IPS-20b (cell line): ENCODE measurements around the gene RGS2.
A peak's percentile ranks its signal among the peaks of the same experiment; 100 is the strongest.

Source experiments
- H3K27ac ChIP-seq: one replicate; pipeline ENCODE4 v1.5.1; 2013; ENCODE audit warnings: low read length
- H3K27me3 ChIP-seq: 2 replicates; pipeline ENCODE4 v1.6.1; 2013; ENCODE audit warnings: mild to moderate bottlenecking, low read length, inconsistent platforms; ENCODE audit not compliant: insufficient read depth
- H3K36me3 ChIP-seq: 2 replicates; pipeline ENCODE4 v1.6.1; 2013; ENCODE audit warnings: low read depth, mild to moderate bottlenecking, inconsistent platforms, low read length, moderate library complexity; ENCODE audit not compliant: insufficient read depth
- H3K4me1 ChIP-seq: 2 replicates; pipeline ENCODE4 v1.6.1; 2013; ENCODE audit warnings: mild to moderate bottlenecking, control low read depth, inconsistent platforms, low read length, moderate library complexity; ENCODE audit not compliant: insufficient read depth
- H3K4me3 ChIP-seq: 2 replicates; pipeline ENCODE4 v1.5.1; 2013; ENCODE audit warnings: mild to moderate bottlenecking, low read length, inconsistent platforms
- H3K9ac ChIP-seq: 2 replicates; pipeline ENCODE4 v1.6.1; 2013; ENCODE audit warnings: low read depth, mild to moderate bottlenecking, inconsistent platforms, low read length, moderate library complexity
- H3K9me3 ChIP-seq: 2 replicates; pipeline ENCODE4 v1.6.1; 2013; ENCODE audit warnings: mild to moderate bottlenecking, low read depth, low read length, inconsistent platforms; ENCODE audit not compliant: insufficient read depth

The RGS2 gene

DNA sequence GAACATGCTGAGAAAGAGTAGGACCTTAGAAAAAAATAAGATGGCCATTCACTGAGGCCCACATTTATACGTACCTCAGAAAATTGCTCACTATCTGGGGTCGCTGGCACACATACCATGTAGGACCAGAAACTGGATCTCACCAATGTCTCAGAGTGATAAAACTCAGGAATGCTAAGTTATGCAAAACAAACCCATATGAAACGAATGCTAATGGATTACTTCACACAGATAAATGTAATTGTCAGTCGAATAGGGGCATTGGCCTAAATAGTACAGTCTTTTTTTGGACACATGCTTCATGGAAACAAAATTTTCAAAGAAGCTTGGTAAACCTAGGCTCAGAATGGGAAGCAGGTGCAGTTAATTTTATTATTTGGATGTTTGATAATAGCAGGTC, 32.6 kb upstream of the RGS2 start:
- no peaks in the 10 kb centered on the region for H3K27me3 ChIP-seq
- H3K9ac ChIP-seq: no peak overlapping the region
- no peaks in the 10 kb centered on the region for H3K4me1 ChIP-seq
- no peak overlapping the region for H3K27ac ChIP-seq
- H3K36me3 ChIP-seq: no peaks in the 10 kb centered on the region
- no peak overlapping the region for H3K4me3 ChIP-seq
- H3K9me3 ChIP-seq: no peaks in the 10 kb centered on the region

DNA sequence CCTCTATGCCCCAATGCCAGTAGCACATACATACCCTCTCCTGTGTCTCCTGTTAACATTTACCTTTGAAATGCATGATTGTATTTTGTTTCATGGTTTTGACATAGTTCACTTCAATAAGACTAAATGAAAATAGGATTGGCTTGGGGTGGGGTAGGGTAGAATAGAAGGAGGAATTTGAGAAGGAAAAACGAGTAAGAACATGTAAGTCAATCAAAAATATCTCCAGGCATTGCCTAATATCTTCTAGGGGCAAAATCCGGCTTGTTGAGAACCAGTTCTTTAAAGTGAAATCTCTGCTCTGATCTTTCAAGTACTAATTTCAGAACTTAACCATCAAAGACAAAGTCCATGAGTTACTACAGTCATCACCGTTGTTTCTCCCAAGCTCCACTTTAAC, 31.8 kb upstream of the RGS2 start:
- Histone ChIP-seq H3K27ac (no peak overlapping the region), H3K4me1 (no peaks in the 10 kb centered on the region), H3K9me3 (no peaks in the 10 kb centered on the region)

DNA sequence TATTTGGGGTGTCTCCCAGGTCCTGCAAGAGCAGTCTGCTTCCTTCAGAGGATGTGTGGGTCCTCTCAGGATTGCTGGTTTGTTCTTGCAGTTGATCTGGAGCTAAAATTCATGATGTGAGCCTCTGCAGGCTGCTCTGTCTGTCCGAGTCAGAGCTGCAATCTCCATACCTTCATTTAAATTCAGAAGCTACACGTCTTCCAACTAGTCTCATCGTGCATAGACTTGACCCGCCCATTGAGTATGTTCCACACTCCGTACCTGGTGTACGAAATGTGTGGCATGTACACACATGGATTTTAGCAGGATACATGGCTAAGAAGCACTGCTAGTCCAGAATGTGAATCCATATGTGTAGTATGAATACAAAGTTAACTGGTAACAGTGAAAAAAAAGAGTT, 25.0 kb upstream of the RGS2 start:
- Histone ChIP-seq H3K9ac (no peak overlapping the region), H3K27ac (no peak overlapping the region), H3K36me3 (no peaks in the 10 kb centered on the region), H3K27me3 (no peaks in the 10 kb centered on the region), H3K4me3 (no peak overlapping the region), H3K4me1 (no peaks in the 10 kb centered on the region), H3K9me3 (no peaks in the 10 kb centered on the region)

More for the DNA sequence above, 31.8 kb upstream of the RGS2 start:
- Histone ChIP-seq H3K36me3 (no peaks in the 10 kb centered on the region), H3K27me3 (no peaks in the 10 kb centered on the region), H3K4me3 (no peak overlapping the region), H3K9ac (no peak overlapping the region)

DNA sequence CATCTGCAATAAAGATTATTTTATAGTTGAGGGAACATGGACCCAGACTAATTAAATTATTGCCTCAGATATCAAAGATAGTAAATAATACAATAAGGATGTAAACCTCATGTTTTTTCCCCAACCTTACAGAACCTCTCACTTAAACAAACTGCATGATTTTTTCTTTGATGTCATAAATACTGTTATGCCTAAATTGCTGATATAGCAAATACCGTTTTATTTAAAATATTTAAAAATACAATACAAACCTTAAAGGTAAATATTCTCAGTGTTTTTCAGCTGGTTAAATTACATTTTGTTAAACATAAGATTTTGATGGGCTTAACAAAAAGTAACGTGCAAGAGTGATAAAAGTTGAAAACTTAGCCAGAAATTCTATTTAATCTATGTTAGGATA, 24.4 kb upstream of the RGS2 start:
- Histone ChIP-seq H3K27me3 (no peaks in the 10 kb centered on the region), H3K4me1 (no peaks in the 10 kb centered on the region), H3K9ac (no peak overlapping the region), H3K4me3 (no peak overlapping the region), H3K36me3 (no peaks in the 10 kb centered on the region), H3K27ac (no peak overlapping the region), H3K9me3 (no peaks in the 10 kb centered on the region)

DNA sequence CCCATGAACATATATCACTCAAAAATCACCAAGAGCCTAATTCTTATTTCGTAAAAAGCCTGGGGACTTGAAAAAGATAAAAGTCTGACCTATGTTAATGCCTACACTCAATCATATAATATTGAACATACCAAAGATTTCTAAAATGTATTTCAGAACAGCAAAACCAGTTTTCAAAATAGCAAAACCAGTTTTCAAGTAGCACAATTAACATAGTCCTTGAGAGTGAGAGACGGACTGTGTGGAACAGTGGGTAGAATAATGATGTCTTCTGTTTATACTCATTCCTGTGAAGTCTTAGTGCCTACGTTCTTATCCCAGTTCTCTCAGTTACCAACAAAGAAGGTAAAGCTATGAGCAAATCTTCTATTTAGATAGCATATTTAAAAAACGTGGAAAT, 22.3 kb upstream of the RGS2 start:
- Histone ChIP-seq H3K27me3 (no peaks in the 10 kb centered on the region), H3K9me3 (no peaks in the 10 kb centered on the region), H3K36me3 (no peaks in the 10 kb centered on the region), H3K9ac (no peak overlapping the region), H3K27ac (no peak overlapping the region), H3K4me3 (no peak overlapping the region), H3K4me1 (no peaks in the 10 kb centered on the region)

DNA sequence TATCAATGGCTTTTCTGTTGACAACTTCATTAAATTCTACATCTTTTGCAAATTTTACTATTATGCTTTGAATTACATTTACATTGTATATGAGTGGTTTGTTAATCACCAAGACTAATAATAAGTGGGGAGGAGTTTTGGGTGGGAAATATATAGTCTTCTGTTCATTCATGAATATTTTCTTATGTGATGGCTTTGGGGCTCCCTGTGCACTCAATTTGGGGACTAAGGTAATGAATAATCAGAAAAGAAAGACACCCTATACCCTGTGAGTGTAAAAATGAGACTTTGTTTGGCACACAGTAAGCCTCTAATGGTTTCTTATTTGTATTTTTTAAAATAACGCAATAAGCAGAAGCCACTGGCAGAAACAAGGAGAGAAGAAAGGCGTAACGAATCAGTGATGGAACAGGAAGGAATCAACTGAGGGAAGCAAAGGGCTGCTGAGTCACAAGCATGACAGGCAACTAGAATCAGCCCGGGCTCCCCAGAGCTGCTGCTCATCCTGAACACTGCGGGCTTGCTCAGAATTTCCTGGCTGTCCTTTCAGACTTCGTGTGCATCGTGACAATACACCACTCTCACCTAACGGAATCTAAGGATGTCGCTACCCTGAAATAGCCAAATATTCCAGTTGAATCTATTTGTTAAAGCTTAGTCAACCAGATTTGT, 20.8 kb upstream of the RGS2 start:
- Histone ChIP-seq H3K4me1 (no peaks in the 10 kb centered on the region), H3K27ac (no peak overlapping the region), H3K9me3 (no peaks in the 10 kb centered on the region), H3K4me3 (no peak overlapping the region), H3K36me3 (no peaks in the 10 kb centered on the region), H3K27me3 (no peaks in the 10 kb centered on the region), H3K9ac (no peak overlapping the region)

DNA sequence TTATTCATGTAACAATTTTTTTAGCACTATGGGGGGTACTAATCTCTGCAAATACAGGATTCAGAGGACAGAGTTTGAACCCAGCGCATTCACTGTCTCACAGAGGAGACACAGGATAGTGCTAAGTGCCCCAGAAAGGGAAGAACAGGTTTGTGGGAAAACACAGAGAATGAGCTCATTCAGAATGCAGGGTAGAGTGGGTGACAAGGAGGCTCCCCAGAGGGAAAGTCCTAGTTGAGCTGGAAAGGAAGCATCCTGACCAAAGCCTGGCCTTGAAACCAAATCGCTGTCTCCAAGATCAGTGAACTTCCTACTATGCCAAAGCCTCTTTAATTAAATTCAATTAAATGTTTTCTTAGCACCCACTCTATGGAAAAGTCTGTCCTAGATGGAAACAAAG, 19.0 kb upstream of the RGS2 start:
- Histone ChIP-seq H3K4me3 (no peak overlapping the region), H3K27ac (no peak overlapping the region), H3K27me3 (no peaks in the 10 kb centered on the region), H3K9ac (no peak overlapping the region), H3K9me3 (no peaks in the 10 kb centered on the region), H3K4me1 (peaks cover 11% of the 10 kb centered on the region; the same call in 1 of the 2 replicates), H3K36me3 (no peaks in the 10 kb centered on the region)

DNA sequence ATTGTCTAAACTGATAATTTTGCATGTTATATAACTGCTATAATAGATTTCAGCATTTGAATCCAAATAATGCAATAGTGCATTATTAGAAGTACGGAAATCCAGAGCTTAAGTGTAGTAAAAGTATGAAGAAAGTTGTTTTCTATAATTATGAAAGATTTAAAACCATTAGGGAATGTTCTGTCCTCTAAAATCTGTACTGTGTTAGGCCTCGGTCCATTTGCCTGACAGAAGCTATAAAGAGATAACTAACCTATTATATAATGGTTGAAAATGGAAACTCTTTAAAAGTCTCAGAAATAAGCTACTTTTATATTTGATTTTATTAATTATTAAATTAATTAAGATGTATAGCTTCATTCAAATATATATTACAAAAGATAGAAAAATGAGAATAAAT, 16.2 kb upstream of the RGS2 start:
- Histone ChIP-seq H3K9ac (no peak overlapping the region), H3K27ac (no peak overlapping the region), H3K9me3 (no peaks in the 10 kb centered on the region), H3K4me1 (peaks cover 11% of the 10 kb centered on the region), H3K36me3 (no peaks in the 10 kb centered on the region), H3K4me3 (no peak overlapping the region), H3K27me3 (no peaks in the 10 kb centered on the region)

DNA sequence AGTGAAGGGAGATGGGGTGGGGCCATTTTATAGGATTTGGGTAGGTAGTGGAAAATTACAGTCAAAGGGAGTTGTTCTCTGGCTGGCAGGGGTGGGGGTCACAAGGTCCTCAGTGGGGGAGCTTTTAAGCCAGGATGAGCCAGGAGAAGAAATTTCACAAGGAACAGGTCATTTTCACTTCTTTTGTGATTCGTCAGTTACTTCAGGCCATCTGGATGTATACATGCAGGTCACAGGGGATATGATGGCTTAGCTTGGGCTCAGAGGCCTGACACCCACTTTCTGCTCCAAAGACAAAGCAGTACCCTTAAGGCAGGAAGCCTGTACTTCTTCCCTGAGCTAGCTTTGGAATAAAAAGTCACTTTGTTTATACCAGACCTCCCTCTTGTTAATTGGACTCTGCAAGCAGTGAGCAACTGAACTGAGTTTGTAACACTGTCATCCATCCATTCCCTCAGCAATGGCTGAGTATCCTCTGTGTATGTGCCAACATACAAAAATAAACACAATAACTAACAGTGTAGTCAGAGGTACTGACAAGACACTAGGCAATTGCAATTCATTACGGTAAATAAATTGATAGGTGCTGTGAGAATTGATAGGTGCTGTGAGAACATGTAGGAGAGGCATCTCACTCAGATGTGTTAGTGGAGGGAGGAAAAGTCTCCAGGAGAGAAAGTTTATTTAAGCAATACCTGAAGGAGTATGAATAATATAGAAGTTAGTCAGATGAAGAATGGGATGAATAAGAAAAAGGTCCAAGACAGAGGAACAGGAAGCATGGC, 14.7 kb upstream of the RGS2 start:
- peaks cover 11% of the 10 kb centered on the region for H3K4me1 ChIP-seq
- no peaks in the 10 kb centered on the region for H3K27me3 ChIP-seq
- no peaks in the 10 kb centered on the region for H3K36me3 ChIP-seq
- H3K9ac ChIP-seq: no peak overlapping the region
- peak overlapping the region; percentile 21 for H3K27ac ChIP-seq
- no peak overlapping the region for H3K4me3 ChIP-seq
- H3K9me3 ChIP-seq: no peaks in the 10 kb centered on the region

DNA sequence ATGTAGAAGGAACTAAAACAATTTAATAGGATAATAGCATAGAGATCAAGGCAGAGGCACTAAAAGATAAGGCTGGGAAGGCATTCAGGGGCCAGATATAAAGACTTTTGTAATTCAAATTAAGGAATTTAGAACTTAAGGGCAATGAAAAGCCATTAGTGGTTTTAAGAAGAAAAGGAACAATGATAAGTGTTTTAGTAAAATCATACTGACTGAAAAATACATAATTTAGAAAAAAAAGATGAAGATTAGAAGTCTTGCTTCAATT, 14.1 kb upstream of the RGS2 start:
- H3K9me3 ChIP-seq: no peaks in the 10 kb centered on the region
- no peak overlapping the region for H3K4me3 ChIP-seq
- H3K27me3 ChIP-seq: no peaks in the 10 kb centered on the region
- H3K27ac ChIP-seq: no peak overlapping the region
- no peak overlapping the region for H3K9ac ChIP-seq
- no peaks in the 10 kb centered on the region for H3K36me3 ChIP-seq
- peaks cover 11% of the 10 kb centered on the region for H3K4me1 ChIP-seq

DNA sequence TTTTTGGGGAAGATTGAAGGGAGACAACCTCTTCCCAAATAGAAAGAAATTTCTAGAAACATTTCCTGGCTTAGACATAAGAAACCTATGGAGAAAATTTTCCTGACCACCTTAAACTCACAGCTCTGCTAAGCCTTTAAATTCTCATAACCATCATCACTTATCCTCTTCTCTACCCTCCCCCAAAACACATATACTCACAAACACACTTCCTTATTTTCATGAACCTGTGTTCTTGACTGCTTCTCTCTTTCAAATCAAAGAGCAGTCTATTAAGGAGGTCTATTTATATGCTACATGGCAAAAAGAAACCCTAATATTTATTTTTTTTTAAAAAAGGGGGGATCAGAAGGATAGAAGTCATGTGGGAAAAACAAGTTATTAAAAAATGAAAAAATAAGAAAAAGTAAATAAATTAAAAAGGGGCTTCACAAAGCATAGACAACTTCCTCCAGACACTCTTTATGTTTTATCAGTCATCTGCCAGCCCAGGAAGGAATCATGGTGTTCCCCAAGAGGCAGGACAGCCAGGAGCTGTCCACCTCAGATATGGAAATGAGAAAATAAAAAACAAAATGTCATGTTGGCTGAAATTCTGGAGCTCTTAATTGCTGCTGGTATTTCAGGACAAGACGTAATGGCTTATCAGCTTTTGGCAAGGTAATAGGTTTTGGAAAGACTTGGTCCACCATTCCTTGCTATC, 12.8 kb upstream of the RGS2 start:
- peaks cover 11% of the 10 kb centered on the region for H3K4me1 ChIP-seq
- H3K9me3 ChIP-seq: no peaks in the 10 kb centered on the region
- H3K9ac ChIP-seq: no peak overlapping the region
- H3K27me3 ChIP-seq: no peaks in the 10 kb centered on the region
- H3K4me3 ChIP-seq: no peak overlapping the region
- no peak overlapping the region for H3K27ac ChIP-seq
- no peaks in the 10 kb centered on the region for H3K36me3 ChIP-seq

DNA sequence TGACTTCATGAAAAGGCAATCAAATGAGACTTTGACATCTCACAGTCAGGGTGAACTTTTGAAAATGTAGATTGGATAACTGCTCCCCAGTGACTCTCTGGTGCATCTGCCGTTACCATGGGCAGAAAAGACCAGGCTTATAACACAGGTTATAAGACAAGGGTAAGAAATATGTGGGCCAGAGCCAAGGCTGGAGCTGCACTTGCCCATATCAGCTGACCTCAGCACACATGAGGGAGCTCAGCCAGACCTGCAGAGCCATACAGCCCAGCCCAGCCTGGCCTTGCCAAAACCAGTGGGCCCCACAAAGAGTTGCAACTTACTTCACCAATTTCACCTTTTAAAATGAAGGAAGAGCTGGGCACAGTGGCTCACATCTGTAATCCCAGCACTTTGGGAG, 11.7 kb upstream of the RGS2 start:
- Histone ChIP-seq H3K9ac (no peak overlapping the region), H3K27ac (no peak overlapping the region), H3K9me3 (no peaks in the 10 kb centered on the region), H3K4me3 (no peak overlapping the region), H3K36me3 (no peaks in the 10 kb centered on the region), H3K4me1 (peaks cover 11% of the 10 kb centered on the region), H3K27me3 (no peaks in the 10 kb centered on the region)
